Omental fat pad (tissue), 4 donors: ENCODE results near the gene MYH6. TPM values are rescaled to one million over a fixed set of nuclear protein-coding genes. Genes with fewer than 3 reads are reported as not detected.

Source experiments
- ATAC-seq: fragments of 150-250 bp; one replicate; pipeline ENCODE4 v1.9.1; 2016; ENCODE audit warnings: mild to moderate bottlenecking, moderate library complexity; ENCODE audit not compliant: low FRiP score
- DNase-seq: peaks from one replicate; pipeline ENCODE4 v3.0.0-alpha.2; 2019; ENCODE audit warnings: low spot score
- CTCF ChIP-seq, 3 donors: fragments of 450-650 bp; IDR thresholded peaks; one replicate each; pipeline ENCODE4 v1.5.1; 2016 to 2017; ENCODE audit warnings: antibody characterized with exemption in 3 of 3, mild to moderate bottlenecking in 3 of 3, moderate library complexity in 2 of 3
- total RNA-seq, 4 donors: library from RNA; depleted of rRNA; stranded (reverse); fragments of >200 nt; gene quantifications; one replicate each; pipeline ENCODE4 v1.1.0, GENCODE V29; 2016

The MYH6 gene
- total RNA-seq, 4 donors from 2014 or later = not detected

GRCh38 chr14:23416801-23417200, 8.7 kb upstream of the MYH6 start:
- TF ChIP-seq CTCF (IDR thresholded peaks at IDR 0.05) = no peak
- ATAC-seq (no peak), DNase-seq (no peak)

- TF ChIP-seq CTCF (IDR thresholded peaks at IDR 0.05) = no peak
- ATAC-seq = no peak
Observed at GRCh38 chr14:23415821-23416778, 8.0 kb upstream of the MYH6 start.

GRCh38 chr14:23414906-23415820, 7.1 kb upstream of the MYH6 start:
- no peak for ATAC-seq
- no peak for DNase-seq
- no peak for TF ChIP-seq CTCF (IDR thresholded peaks at IDR 0.05)

More at GRCh38 chr14:23415821-23416778, 8.0 kb upstream of the MYH6 start:
- no peak for DNase-seq

- no peak for TF ChIP-seq CTCF (IDR thresholded peaks at IDR 0.05)
- DNase-seq (no peak), ATAC-seq (no peak)
Observed at GRCh38 chr14:23414254-23414653, 6.2 kb upstream of the MYH6 start.

GRCh38 chr14:23413681-23414080, 5.6 kb upstream of the MYH6 start:
- ATAC-seq (no peak), DNase-seq (no peak)
- no peak for TF ChIP-seq CTCF (IDR thresholded peaks at IDR 0.05)

GRCh38 chr14:23411563-23412525, 3.8 kb upstream of the MYH6 start:
- no peak for ATAC-seq

More at GRCh38 chr14:23411563-23412525, 3.8 kb upstream of the MYH6 start:
- no peak for DNase-seq
- TF ChIP-seq CTCF (IDR thresholded peaks at IDR 0.05) = no peak
